Stimulated activated CD8-positive, alpha-beta memory T cell treated with anti-CD3 and anti-CD28 coated beads, Interleukin-4, amount 100 ng/mL, for 1 hour (primary cell): ENCODE data around the gene GCSAM.
A peak's percentile ranks its signal among the peaks of the same experiment; 100 is the strongest.

Experiments used
- DNase-seq, 2 donors: peaks; one replicate each; pipeline ENCODE4 v3.0.0-alpha.2; 2020; ENCODE audit warnings: low read depth in 2 of 2, low spot score in 1 of 2

The GCSAM gene

GRCh38 chr3:112109322-112109721 is 23.7 kb downstream of the GCSAM start:
- no peak for DNase-seq

- no peak for DNase-seq
These were observed 28.3 kb downstream of the GCSAM start for GRCh38 chr3:112104774-112105173.

- DNase-seq, result no peak
These were observed 31.1 kb downstream of the GCSAM start for GRCh38 chr3:112101916-112102315.

GRCh38 chr3:112097378-112097777 is 35.7 kb downstream of the GCSAM start:
- DNase-seq, result no peak

GRCh38 chr3:112096176-112096575 is 36.9 kb downstream of the GCSAM start:
- DNase-seq, result no peak

GRCh38 chr3:112095731-112096130 is 37.3 kb downstream of the GCSAM start:
- no peak for DNase-seq

- DNase-seq, result no peak
These were observed 39.9 kb downstream of the GCSAM start for GRCh38 chr3:112093180-112093522.

- no peak for DNase-seq
These were observed 40.4 kb downstream of the GCSAM start for GRCh38 chr3:112092496-112093179.

GRCh38 chr3:112090887-112091586 is 42.0 kb downstream of the GCSAM start:
- no peak for DNase-seq

GRCh38 chr3:112089956-112090886 is 42.8 kb downstream of the GCSAM start:
- DNase-seq, result no peak

- no peak for DNase-seq
These were observed 44.1 kb downstream of the GCSAM start for GRCh38 chr3:112088944-112089343.

GRCh38 chr3:112087746-112088145 is 45.3 kb downstream of the GCSAM start:
- no peak for DNase-seq

GRCh38 chr3:112086875-112087524 is 46.0 kb downstream of the GCSAM start:
- DNase-seq, result no peak

- peak; percentile 8 to 27 for DNase-seq
These were observed 46.8 kb downstream of the GCSAM start, which contains the start of gene C3orf52 for GRCh38 chr3:112086076-112086854. TSS of gene C3orf52 (plus strand) at chr3:112086389. CDS start at chr3:112086408, 19 bp downstream.

GRCh38 chr3:112085735-112086075 is 47.3 kb downstream of the GCSAM start:
- no peak for DNase-seq

GRCh38 chr3:112084980-112085705 is 47.9 kb downstream of the GCSAM start:
- no peak for DNase-seq

GRCh38 chr3:112083239-112083638 is 49.8 kb downstream of the GCSAM start:
- no peak for DNase-seq

- no peak for DNase-seq
These were observed 54.6 kb downstream of the GCSAM start for GRCh38 chr3:112078125-112079083.
